Measurements from ENCODE around the gene UBL7.

UBL7 gene

DNA sequence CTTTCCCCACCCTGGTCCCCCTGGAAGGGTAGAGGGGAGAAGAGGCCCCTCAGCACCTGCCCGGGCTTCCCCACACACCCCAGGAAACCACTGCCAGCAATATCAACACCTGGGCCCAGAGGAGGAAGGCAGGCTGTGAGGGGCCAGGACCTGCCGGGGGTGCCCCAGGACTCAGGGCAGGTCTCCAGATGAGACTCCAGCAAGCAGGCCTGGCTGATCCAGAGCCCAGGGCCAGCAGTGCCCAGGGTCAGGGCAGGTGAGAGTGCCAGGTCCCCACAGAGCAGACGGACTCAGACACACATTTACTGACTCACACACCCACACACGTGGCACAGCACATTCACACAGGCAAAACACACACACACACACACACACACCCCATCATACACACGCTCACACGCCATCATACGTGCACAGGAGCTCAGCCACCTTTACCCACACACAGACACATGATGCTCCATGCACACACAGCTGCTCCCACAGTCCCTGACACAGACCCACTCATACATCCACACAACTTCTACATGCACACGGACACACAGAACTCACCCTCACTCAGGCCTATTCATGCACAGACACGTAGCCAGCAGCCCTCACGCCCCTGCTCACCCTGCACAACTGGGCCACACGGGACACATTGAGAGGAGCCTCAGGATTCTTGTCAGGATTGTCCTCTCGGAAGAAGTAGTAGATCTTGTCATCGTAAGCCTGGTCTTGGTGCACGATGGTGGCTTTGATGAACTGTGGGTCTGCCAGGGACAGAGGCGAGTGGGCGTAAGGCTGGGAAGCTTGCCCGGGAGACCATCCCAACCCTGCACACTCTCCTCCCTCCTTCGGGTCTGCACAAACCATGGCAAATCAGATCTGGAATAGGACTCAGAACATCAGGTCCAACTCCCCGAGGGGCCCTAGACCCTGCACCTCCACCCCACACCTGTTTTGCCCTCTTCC is 44.7 kb downstream of the UBL7 start:
- TF ChIP-seq, protein P1, sequence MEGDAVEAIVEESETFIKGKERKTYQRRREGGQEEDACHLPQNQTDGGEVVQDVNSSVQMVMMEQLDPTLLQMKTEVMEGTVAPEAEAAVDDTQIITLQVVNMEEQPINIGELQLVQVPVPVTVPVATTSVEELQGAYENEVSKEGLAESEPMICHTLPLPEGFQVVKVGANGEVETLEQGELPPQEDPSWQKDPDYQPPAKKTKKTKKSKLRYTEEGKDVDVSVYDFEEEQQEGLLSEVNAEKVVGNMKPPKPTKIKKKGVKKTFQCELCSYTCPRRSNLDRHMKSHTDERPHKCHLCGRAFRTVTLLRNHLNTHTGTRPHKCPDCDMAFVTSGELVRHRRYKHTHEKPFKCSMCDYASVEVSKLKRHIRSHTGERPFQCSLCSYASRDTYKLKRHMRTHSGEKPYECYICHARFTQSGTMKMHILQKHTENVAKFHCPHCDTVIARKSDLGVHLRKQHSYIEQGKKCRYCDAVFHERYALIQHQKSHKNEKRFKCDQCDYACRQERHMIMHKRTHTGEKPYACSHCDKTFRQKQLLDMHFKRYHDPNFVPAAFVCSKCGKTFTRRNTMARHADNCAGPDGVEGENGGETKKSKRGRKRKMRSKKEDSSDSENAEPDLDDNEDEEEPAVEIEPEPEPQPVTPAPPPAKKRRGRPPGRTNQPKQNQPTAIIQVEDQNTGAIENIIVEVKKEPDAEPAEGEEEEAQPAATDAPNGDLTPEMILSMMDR (IDR thresholded peaks at IDR 0.05; ENCODE audit: low read depth, low read length) = no peak
- no peak overlapping the region for H3K4me3 ChIP-seq (replicated peaks in 1 of 2; ENCODE audit: low read depth in 2 of 2, low read length in 2 of 2)
- DNase-seq (ENCODE audit: low read depth in 2 of 2) = no peak

DNA sequence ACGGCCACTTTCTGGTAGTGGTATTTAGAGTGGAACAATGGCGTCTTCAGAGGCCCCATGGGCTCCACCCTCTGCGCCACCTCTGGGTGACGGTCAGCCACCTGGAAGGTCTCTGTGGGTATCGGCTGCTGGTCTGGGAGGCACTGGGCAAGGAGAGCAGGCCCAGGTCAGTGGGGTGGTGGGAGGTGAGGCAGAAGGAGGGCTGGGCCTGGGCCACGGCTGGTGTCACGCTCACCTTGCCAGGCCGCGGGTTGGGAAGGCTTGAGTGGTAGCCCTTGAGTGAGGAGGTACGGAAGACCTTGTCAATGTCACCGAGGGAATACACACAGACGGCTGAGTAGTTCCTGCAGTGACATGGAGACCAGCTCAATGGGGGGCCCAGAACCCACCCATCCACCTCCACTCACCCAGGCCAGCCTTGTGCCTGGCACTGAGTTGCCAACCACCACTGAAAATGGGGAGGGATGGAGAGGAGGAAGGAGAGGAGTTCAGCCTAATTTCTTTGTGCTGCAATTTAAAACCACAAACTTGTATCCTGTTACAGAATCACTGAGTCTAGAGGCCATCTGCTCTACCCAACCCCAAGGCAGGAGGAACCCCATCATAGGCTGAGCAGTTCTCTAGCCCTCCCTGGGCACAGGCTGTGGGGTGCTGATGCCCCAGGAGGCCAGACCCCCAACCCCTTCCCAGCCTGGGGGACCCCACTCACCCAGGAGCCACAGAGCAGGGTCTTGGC is 46.2 kb downstream of the UBL7 start:
- no peak for DNase-seq (ENCODE audit: low read depth in 2 of 2)
- TF ChIP-seq, protein P1 (IDR thresholded peaks at IDR 0.05; ENCODE audit: low read depth, low read length) = no peak
- H3K4me3 ChIP-seq (replicated peaks in 1 of 2; ENCODE audit: low read depth in 2 of 2, low read length in 2 of 2) = no peak overlapping the region

DNA sequence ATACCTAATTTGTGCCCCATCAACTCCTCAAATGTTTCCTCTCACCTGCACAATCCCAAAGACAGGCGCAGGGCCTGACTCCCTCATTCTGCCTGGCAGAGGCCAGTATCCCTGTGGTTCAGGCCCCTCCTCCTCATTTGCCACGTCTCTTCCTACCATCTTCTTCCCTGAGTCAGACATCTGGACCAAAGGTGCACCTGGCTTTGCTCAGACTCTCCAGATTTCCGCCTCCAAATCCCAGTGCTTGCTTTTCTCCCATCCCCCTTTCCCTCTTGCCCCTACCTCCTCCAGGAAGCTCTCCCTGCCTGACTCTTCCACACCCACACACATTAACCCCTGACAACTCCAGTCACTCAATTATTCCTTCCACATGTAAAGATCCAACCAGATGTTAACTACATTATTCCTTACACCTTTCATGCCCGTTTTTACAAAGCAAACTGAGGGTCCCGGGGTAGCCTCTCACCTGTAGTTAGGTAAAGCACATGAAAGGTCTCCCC is 46.8 kb downstream of the UBL7 start:
- DNase-seq (ENCODE audit: low read depth in 2 of 2) = no peak
- H3K4me3 ChIP-seq (replicated peaks in 1 of 2; ENCODE audit: low read depth in 2 of 2, low read length in 2 of 2) = no peak overlapping the region
- TF ChIP-seq, protein P1 (IDR thresholded peaks at IDR 0.05; ENCODE audit: low read depth, low read length) = no peak

DNA sequence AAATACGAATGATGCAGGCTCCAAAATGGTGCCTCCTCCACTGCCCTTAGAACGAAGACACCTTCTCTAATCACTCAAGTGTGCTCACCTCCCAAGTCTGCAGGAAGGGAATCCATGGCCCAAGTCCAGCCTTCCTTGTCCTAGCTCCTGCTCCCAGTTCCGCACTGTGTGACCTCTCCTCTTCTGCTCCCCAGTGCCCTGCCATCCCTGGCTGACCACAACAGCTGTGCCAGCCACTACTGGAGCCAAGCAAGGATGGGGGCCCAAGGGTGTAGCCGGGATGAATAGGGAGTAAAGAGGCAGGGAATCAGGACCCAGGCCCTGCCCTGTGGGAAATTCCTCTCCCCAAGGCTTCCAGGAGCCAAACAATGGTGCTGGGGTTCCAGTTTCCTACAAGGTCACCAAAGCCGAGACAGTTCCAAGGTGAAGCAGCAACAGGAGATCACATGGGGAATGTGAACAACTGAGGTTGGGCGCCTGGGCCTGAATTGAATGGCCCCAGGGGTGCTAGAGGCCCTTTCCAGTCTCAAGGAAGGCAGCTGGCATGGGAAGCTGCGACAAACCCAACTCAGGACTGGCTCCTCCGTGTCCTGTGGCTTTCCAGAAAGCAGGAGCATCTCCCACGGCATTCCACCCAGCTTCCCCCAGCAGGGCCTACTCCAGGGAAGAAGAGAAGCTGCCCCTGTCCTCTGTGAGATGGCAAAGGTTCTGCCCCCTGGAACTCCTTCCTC is 47.4 kb downstream of the UBL7 start:
- TF ChIP-seq, protein P1 (IDR thresholded peaks at IDR 0.05; ENCODE audit: low read depth, low read length) = no peak
- H3K4me3 ChIP-seq (replicated peaks in 1 of 2; ENCODE audit: low read depth in 2 of 2, low read length in 2 of 2) = no peak overlapping the region
- no peak for DNase-seq (ENCODE audit: low read depth in 2 of 2)

DNA sequence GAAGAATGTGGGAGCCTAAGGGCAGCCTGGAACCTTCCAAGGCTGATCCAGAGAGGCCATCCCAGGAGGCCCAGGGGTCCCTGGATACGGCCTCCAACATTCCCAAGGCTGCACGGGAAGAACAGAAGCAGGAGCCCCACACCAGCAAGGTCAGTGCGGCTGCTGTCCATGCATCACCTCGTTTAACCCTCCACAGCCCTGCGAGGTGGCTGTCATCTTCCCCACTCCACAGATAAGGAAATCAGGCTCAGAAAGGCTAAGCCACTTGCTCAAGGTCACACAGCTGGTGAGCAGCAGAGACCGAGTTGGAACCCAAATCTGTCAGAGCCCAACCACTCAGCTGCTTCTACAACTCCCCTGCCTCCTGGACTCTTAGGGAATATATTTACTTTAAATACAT is 48.8 kb downstream of the UBL7 start:
- no peak overlapping the region for H3K4me3 ChIP-seq (replicated peaks in 1 of 2; ENCODE audit: low read depth in 2 of 2, low read length in 2 of 2)
- TF ChIP-seq, protein P1 (IDR thresholded peaks at IDR 0.05; ENCODE audit: low read depth, low read length) = no peak
- no peak for DNase-seq (ENCODE audit: low read depth in 2 of 2)

DNA sequence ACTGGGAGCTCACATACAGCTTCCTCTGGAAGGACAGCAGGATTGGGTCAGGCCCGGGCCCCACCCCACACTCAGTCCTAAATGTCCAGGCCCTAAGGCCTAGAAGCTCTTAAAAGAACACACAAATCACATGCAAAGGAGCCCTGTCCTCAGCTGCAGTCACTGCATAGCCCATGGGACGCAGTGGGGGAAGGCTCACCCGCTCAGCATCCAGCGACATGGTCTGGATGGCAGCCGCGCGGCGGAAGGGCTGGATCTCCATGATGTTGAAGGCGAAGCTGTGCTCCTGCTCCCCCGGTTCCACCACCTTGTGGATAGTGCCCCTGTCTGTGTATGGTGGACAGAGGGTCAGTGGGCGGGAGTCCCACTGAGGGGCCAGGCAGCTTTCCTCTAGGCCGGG is 49.3 kb downstream of the UBL7 start:
- no peak for DNase-seq (ENCODE audit: low read depth in 2 of 2)
- H3K4me3 ChIP-seq (replicated peaks in 1 of 2; ENCODE audit: low read depth in 2 of 2, low read length in 2 of 2) = no peak overlapping the region
- TF ChIP-seq, protein P1 (IDR thresholded peaks at IDR 0.05; ENCODE audit: low read depth, low read length) = no peak
